GM10266 (cell line): Measurements from ENCODE around the gene UBE2V1.

Experiments
- DNase-seq: peaks from one replicate; pipeline ENCODE4 v3.0.0; 2012; ENCODE audit errors: extremely low spot score
- CTCF ChIP-seq: IDR thresholded peaks from 2 replicates; pipeline ENCODE4 v1.5.1; 2012; ENCODE audit warnings: mild to moderate bottlenecking, low read depth; ENCODE audit not compliant: control insufficient read depth, insufficient read depth; ENCODE audit errors: missing control alignments

Gene UBE2V1

GRCh38 chr20:50036703-50037102, 76.2 kb downstream of the UBE2V1 start:
- DNase-seq = no peak
- TF ChIP-seq CTCF = no peak

GRCh38 chr20:50034567-50035180, 78.3 kb downstream of the UBE2V1 start:
- TF ChIP-seq CTCF = no peak
- DNase-seq = no peak

GRCh38 chr20:50032955-50033666, 79.8 kb downstream of the UBE2V1 start:
- DNase-seq = no peak
- TF ChIP-seq CTCF = no peak
